NCI-H82 (cell line): Measurements from ENCODE around the gene TPRX2.
"Not testable (repeated sequence)": the region's sequence is repeated elsewhere in the genome, so short reads cannot be mapped to it uniquely, and the experiment has no call there.

Experiments
- DNase-seq: peaks from one replicate; lab custom pipeline; 2025; lab: John Stamatoyannopoulos, UW

Gene TPRX2, protein sequence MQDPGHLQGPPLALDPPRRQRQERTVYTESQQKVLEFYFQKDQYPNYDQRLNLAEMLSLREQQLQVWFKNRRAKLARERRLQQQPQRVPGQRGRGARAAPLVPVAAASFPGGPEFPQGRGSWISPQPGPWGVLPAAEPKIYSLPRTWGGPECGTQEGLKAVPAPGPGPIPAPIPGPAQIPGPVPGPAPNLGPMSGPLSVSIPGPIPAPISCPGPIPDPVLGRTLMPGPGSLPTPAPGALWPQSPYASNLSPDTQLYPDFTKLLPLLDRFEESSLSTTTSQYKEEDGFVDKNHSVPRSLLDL

DNA sequence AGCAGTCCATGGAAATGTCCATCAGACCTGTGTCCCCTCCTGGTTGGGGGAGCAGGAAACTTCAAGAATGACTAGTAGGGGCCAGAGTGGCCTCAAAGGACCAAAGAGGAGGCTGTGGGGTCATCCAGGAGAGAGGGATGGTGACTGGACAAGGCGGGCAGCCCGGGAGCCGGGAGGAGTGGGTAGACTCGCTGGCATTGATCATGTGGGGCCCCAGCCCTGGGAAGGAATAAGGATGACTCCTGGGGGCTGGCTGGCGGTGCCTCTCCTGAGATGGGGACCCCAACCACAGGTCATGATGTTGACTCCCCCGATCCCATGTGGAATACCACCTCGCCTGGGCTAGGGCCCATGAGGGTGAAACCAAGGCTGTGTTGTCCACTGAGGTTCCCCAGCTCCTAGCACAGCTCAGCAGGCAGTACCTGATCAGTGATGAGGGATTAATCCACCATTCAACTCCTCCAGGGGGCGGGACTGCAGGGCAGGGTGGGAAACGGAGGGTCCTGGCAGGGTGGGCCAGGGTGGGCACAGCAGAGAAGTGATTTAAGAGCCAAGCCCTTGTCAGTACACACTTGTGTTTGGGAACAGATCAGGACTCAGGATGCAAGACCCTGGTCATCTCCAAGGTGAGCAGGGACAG lies at the start of gene TPRX2:
Gene TPRX2 (plus strand): TSS at position 590 of the 640 bp plus-strand sequence. CDS start 12 bp downstream, at position 602.
- DNase-seq, result not testable (repeated sequence)

DNA sequence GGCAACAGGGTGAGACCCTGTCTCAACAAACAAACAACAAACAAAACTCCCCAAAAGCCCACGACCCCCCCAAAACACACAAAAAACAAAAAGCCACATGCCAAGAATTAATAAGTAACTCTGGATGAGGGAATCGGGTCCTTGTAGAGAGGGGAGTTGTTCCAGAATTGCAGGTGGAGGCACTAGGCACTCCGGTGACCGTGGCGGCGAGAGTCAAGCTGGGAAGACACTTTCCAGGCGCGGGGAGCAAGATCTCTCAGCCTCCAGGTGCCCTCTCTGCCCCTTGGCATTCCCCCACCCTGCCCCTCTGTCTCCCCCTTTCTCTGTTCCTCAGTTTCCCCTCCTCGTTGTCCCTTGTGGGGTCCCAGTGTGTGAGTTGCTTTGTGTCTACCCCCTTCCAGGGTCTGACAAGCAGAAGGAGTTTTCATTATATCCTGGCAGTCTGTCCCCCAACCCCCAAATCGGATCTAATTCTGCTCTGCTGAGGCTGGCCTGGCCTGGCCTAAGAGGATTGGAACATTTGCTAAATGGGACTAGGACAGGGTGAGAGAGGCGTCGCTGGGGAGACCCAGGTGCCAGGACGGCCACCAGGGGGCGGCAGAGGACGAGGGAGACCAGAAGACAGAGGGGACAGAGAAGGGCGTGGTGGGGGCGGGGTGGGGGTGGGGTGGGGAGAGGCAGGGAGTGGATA lies 45.6 kb upstream of the TPRX2 start:
- DNase-seq, result peak; percentile 100

DNA sequence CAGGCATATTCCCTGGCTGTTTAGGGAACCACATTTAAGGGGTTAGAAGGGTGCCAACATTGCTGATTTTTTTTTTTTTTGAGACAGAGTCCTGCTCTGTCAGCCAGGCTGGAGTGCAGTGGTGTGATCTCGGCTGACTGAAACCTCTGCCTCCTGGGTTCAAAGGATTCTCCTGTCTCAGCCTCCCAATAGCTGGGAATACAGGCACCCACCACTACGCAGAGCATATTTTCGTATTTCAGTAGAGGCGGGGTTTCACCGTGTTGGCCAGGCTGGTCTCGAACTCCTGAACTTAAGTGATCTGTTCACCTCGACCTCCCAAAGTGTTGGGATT lies 45.1 kb upstream of the TPRX2 start:
- DNase-seq, result peak; percentile 76

DNA sequence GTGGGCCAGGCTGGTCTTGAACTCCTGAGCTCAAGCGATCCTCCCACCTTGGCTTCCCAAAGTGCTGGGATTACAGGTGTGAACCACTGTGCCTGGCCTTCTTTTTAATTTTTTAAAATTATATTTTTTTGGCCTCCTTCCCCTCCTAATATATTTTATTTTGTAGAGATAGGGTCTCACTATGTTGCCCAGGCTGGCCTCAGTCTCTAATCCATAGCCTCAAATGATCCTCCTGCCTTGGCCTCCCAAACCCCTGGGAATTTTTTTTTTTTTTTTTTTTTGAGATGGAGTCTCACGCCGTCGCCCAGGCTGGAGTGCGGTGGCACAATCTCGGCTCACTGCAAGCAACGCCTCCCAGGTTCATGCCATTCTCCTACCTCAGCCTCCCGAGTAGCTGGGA lies 42.8 kb upstream of the TPRX2 start:
- not testable (repeated sequence) for DNase-seq

DNA sequence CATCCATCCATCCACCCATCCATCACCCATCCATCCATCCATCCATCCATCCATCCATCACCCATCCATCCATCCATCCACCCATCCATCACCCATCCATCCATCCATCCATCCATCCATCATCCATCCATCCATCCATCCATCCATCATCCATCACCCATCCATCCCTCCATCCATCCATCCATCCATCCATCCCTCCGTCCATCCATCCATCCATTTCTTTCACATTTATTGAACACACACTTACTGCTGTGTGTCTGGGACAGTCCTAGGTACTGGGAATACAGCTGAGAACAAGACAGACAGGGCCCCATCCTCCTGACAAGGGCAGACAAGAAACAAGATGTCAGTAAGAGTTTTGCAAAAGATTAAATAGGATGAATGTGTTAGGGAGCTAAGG lies 40.8 kb upstream of the TPRX2 start:
- DNase-seq, result not testable (repeated sequence)

DNA sequence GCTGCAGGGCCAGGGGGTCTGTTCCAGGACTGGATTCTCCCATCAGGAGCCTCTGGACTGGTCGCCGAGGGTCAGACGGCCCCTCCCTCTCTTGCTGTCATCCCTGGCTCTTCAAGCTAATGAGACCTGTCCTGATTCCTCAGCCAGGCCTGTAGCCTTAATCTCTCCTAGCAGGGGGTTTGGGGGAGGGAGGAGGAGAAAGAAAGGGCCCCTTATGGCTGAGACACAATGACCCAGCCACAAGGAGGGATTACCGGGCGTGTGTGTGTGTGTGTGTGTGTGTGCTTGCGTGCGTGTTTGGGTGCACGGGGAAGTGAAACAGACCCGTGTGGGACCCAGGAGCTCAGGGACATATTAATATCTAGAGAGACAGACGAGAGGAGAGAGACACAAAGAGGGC lies 39.2 kb upstream of the TPRX2 start:
- DNase-seq, result peak; percentile 99

DNA sequence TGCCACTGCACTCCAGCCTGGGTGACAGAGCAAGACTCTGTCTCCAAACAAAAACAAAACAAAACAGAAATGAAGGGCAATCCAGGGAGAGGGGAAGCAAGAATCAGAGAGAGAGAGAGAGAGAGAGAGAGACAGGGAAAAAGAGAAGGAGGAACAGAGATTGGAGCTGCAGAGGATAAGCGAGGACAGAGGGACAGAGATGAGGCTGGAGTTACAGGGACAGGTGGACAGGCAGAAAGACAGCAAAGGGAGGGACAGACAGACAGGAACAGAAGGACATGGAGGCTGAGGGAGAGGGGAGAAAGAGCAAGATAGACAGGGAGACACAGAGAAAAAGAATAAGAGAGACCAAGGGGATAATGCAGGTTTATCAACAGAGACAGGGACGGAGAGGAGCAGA lies 38.6 kb upstream of the TPRX2 start:
- DNase-seq, result peak; percentile 66

DNA sequence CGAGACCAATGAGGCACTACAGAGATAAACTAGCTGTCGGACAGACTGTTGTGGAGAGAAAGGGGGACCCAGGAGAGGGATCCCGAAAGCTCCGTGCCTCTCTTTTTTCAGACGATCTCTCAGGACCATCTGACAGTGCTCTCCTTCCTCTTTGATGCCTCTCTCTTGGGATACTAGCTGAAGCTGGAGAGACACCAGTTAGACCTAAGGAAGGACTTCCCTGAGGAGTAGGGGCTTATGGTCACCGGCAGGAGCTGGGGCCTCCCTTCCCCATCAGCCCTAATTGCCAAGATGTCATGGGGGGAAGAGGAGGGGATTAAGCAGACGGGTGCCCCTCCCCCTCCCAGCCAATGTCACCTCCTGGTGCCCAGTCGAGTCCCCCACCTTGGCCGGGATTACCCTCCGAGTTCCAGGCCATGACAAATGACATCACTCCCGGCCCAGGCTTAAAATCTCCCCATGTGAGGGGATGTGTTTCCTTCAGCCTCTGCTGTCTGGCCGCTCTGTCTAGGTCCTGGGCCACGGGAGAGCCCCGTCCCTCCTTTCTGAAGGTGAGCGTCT lies 37.5 kb upstream of the TPRX2 start, which contains the start of gene CRX:
Gene CRX (plus strand): TSS at position 478 of the 561 bp plus-strand sequence. CDS start 12,507 bp downstream, outside the sequence.
- DNase-seq, result peak; percentile 98

DNA sequence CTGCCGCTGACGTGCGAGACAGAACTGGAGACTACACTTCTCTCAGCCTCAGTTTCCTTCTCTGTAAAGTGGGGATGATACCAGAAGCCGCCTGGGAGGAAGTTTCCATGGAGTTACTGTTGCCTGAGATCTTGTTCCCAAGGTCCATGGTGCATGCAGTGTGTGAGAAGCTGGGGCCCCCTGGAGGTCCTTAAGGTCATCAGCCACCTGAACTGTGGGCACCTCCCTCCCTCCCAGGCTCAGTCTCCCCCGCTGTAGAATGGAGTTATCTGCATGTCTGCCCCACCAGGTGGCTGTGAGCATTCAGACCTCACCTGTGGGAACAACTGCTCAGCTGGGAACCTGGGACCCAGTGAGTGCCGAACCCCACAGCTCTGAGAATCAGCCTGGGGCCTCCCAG lies 34.6 kb upstream of the TPRX2 start:
- DNase-seq, result peak; percentile 58

DNA sequence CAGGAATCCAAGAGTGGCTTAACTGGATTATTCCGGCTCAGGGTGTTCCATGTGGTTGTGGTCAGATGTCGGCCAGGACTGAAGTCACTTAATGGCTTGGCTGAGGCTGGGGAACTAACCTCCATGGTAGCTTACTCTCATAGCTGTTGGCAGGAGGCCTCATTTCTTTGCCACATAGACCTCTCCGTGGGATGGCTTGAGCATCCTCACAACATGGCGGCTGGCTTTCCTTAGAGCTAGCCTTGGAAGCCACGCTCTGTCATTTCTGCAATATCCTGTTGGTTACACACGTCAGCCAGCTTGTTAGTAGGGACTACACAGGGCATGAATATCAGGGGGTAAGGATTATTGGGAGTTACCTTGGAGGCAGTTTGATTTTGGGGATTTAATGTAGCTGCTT lies 32.2 kb upstream of the TPRX2 start:
- DNase-seq, result peak; percentile 89

DNA sequence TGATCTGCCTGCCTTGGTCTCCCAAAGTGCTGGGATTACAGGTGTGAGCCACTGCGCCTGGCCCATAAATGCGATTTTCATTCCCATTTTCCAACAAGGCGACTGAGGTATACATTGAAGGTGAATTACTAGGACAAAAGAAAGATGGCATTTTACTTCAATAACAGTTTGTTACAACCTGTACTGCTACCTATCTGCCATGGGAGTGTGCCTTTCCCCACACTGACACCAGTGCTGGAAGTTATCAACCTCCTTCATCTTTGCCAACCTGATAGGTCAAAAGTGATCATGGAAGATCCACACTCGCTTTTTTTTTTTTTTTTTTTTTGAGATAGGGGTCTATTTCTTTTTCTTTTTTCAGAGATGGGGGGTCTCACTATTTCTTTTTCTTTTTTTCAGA lies 26.3 kb upstream of the TPRX2 start:
- no peak for DNase-seq

DNA sequence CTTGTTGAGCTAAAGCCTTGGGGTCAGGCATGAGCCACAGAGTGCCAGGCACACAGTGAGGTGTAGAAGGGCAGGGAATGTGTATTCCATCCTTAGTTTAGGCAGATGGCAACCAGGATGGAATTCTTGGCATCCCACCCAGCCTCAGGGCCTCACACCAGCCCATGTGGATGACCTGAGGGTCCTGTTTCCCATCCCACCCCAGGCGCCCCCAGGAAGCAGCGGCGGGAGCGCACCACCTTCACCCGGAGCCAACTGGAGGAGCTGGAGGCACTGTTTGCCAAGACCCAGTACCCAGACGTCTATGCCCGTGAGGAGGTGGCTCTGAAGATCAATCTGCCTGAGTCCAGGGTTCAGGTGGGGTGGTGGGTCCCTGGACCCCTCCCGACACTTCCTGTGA lies 23.0 kb upstream of the TPRX2 start:
- DNase-seq, result no peak

DNA sequence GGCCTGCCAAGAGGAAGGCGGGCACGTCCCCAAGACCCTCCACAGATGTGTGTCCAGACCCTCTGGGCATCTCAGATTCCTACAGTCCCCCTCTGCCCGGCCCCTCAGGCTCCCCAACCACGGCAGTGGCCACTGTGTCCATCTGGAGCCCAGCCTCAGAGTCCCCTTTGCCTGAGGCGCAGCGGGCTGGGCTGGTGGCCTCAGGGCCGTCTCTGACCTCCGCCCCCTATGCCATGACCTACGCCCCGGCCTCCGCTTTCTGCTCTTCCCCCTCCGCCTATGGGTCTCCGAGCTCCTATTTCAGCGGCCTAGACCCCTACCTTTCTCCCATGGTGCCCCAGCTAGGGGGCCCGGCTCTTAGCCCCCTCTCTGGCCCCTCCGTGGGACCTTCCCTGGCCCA lies 19.6 kb upstream of the TPRX2 start:
- DNase-seq, result no peak

DNA sequence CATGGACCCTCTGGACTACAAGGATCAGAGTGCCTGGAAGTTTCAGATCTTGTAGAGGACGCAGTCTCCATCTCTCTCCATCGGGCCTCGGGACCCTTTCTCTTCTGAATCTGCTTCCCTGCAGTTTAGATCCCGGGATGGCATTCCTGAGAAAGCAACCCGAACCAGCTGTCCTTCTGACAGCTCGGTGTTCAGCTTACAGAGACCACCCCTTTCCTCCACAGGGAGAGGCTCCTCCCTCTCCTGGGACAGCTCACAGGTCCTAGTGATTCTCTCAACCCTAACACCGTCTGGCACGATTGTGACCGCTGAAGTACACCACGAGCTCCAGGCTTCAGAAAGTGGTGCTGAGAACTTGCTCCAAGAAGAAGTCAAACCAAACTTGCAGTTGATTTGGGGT lies 19.1 kb upstream of the TPRX2 start:
- DNase-seq, result peak; percentile 93

DNA sequence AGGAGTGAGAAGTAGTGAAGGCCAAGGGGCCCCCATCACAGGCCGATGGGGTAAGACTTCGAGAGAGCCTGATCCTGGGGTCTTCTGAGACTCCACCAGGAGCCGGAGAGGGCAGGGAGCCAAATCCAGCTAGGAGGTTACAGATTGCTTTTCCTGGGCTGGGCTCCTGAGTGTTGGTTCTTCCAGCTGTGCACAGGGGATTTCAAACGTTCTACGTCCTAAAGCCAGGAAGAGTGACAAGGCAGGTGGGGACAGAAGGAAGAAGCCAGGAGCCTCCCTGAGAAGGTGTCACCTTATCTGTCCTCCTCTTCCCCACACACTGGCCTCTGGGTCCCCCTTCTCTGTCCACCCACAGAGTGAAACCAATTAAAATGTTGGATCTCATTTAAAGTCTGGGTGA lies 16.1 kb upstream of the TPRX2 start:
- peak; percentile 91 for DNase-seq

DNA sequence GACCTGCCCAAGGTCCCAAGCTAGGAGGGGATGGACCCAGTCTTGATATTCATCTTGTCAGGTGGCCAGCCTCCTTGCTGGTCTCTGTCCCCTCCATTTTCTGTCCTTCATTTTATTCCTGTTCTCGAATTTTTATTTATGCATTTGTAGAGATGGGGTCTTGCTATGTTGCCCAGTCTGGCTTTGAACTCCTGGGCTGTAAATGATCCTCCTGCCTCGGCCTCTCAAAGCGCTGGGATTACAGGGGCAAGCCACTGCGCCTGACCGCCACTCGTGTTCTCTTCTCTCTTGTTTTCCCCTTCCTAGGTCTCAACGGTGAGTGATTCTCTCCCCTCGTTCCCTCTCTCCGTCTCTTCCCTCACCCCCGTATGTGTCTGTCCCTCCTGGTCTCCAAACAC lies 10.6 kb upstream of the TPRX2 start:
- no peak for DNase-seq

DNA sequence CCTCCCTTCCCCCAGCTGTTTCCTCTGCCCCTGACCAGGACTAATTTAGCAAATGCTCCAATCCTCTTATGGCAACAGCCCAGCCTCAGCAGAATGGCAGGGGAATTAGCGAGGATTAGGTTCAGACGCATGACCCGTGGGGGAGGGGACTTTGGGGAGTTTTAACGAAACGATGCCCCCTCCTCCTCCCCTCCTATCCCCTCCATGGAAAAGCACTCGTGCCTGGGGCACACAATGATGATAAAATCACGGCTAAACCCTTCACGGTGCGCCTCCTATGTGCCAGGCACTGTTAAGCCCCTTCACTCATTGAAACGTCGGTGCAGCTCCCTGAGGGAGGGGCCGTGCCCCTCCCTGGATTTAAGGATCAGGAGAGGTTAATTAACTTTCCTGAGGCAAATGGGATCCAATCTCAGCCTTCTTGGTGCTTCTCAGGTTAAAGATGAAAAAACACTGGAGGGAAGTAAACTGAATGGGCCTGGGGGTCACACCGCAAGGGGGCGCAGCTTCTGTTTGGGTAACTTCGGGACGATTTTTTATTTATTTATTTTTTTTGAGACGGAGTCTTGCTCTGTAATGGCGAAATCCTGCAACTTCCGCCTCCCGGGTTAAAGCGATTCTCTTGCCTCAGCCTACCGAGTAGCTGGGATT lies 10.1 kb upstream of the TPRX2 start:
- peak; percentile 100 for DNase-seq

DNA sequence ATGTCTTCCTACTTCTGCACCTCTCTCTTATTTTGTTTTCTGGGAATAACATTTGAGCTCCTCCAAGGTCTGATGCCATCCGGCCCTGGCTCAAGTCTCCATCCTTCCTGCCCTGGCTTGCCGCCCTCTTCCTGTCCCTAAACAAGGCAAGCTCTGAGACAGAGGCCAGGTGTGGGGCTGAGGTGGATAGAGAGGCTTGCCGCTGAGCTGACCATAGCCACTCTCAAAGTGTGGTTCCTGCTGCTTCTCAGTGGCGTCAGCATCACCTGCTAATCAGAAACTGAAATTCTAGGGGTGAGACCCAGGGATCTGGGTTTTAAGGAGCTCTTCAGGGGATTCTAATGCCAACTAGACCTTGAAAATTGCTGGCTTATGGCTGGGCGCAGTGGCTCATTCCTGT lies 6.0 kb upstream of the TPRX2 start:
- no peak for DNase-seq

DNA sequence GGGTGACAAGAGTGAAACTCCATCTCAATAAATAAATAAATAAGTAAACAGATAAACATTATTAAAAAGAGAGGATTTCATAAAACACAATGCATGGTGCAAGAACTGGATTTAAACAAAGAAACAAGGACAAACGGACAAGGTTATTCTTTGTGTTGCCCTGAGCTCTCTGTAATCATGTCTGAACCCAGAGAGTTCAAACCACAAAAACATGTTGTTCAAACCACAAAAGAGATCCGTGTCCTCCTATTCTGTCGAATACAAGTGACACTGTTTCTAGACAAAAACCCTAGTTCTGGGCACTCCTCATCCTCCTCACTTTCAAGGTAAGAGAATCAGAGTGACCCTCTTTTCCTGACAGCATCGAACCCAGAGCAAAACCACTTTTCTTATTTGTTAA lies 4.6 kb upstream of the TPRX2 start:
- no peak for DNase-seq

DNA sequence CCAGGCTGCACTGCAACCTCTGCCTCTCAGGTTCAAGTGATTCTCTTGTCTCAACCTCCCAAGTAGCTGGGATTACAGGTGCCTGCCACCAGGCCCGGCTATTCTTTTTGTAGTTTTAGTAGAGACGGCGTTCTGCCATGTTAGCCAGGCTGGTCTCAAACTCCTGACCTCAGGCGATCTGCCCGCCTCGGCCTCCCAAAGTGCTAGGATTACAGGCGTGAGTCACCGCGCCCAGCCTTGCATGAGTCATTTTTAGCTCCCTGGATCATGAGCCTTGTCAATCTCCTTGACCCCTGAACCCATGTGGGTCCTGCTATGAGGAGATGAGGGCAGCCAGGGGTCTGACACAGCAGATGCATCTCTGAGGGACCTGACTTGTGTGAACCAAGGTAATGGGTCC lies 804 bp upstream of the TPRX2 start:
- DNase-seq, result peak; percentile 25

DNA sequence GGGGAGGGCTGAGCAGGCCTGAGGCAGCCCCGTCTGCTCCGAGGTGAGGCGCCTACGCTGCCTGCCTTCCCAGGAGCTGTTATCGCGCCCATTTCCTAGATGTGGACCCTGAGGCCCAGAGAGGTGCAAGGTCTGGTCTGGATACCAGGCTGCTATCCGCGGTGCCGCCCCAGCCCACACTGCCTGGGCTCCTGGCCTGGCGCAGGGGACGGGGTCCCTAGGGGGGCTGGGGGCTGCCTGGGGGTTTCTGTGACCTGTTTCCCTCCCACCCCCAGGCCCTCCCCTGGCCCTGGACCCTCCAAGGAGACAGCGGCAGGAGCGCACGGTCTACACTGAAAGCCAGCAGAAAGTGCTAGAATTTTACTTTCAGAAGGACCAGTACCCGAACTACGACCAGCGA lies 803 bp downstream of the TPRX2 start:
- not testable (repeated sequence) for DNase-seq

DNA sequence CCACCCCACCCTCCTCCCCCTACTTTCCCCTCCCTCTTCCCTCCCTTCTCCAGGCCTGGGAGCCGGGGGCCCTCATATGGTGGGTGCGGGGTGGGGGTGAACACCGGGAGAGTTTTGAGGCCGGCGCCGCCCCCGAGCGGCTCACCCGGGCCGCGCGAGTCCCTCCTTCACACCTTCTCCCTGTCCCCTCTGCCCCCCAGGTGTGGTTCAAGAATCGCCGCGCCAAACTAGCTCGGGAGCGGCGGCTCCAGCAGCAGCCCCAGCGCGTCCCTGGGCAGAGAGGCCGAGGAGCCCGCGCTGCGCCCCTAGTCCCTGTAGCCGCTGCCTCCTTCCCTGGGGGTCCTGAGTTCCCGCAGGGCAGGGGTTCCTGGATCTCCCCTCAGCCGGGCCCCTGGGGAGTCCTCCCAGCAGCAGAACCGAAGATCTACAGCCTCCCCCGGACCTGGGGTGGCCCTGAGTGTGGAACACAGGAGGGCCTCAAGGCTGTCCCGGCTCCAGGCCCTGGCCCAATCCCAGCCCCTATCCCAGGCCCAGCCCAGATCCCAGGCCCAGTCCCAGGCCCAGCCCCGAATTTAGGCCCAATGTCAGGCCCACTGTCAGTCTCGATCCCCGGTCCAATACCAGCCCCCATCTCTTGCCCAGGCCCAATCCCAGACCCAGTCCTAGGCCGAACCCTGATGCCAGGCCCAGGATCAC lies 1.7 kb downstream of the TPRX2 start:
- DNase-seq, result no peak
